ENCODE data around the gene MED16. TPM values are rescaled to one million over a fixed set of nuclear protein-coding genes. Genes with fewer than 3 reads are reported as not detected.
A peak's percentile ranks its signal among the peaks of the same experiment; 100 is the strongest.

The MED16 gene
- total and polyA plus RNA-seq, 10 of the 15 experiments (the other 5 are each of a cell fraction or from before 2014, with no cell fraction given): 0.56 to 51.1 (median 13.6) TPM

DNA sequence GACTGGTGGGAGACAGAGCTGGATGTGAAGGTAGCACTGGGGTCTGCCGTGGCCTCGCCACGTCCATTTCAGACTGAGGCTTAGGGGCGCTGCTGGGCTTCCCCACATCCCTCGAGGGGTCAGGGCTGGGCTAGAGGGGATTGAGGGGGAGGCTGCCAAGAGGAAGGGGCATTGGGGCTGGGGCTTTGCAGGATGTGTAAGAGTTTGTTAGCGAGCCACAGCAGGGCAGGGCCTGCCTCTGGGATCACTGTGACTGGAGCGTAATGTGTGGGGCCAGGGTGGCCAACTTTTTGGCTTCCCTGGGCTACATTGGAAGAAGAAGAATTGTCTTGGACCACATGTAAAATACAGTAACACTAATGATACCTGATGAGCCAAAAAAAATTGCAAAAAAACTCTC, 46.9 kb upstream of the MED16 start:
- Histone ChIP-seq H3K27ac (ENCODE audit: control insufficient read depth, insufficient read depth) (peak overlapping the region; percentile 58; the same call in 1 of the 2 replicates), H3K79me2 (ENCODE audit: control insufficient read depth, insufficient read depth, low read length) (peaks cover 64% of the 10 kb centered on the region), H3K9me3 (replicated peaks; ENCODE audit: control insufficient read depth, insufficient read depth, low read length) (peaks cover 4% of the 10 kb centered on the region), H3K4me1 (ENCODE audit: control insufficient read depth, insufficient read depth, low read length) (peaks cover 7% of the 10 kb centered on the region), H3K27me3 (replicated peaks in 1 of 2; ENCODE audit: control insufficient read depth in 2 of 2, insufficient read depth in 2 of 2, low read length in 1 of 2) (no peaks in the 10 kb centered on the region), H2AFZ (ENCODE audit: control insufficient read depth, low read depth, low read length) (no peak overlapping the region), H3K9ac (ENCODE audit: control insufficient read depth, insufficient read depth, low read length) (no peak overlapping the region), H3K4me2 (ENCODE audit: control insufficient read depth, insufficient read depth) (peak overlapping the region; percentile 79), H3K36me3 (ENCODE audit: control insufficient read depth in 2 of 2, insufficient read depth in 2 of 2, low read length in 1 of 2) (peaks cover 30 to 32% of the 10 kb centered on the region in 2 experiments), H3K4me3 (peak overlapping the region; percentile 37; the same call in 1 of the 2 replicates), H4K20me1 (ENCODE audit: control insufficient read depth, insufficient read depth) (no peaks in the 10 kb centered on the region; the same call in 1 of the 2 replicates)
- ATAC-seq (no peak), DNase-seq (ENCODE audit: low read depth, low spot score) (no peak), FAIRE-seq (no peak)
- intact Hi-C loops (cut with micrococcal nuclease; ENCODE audit: unreplicated experiment) (no loop called here), in situ Hi-C loops (cut with MboI) (no loop called here)
- 91% methylated on average over 7 of the region's 7 CpGs for WGBS (ENCODE audit: insufficient coverage, insufficient replicate concordance, low lambda C conversion rate, missing lambda C conversion rate)
- no peak for TF ChIP-seq GABPA (IDR thresholded peaks at IDR 0.05; ENCODE audit: low read depth)
- TF ChIP-seq, protein P1, sequence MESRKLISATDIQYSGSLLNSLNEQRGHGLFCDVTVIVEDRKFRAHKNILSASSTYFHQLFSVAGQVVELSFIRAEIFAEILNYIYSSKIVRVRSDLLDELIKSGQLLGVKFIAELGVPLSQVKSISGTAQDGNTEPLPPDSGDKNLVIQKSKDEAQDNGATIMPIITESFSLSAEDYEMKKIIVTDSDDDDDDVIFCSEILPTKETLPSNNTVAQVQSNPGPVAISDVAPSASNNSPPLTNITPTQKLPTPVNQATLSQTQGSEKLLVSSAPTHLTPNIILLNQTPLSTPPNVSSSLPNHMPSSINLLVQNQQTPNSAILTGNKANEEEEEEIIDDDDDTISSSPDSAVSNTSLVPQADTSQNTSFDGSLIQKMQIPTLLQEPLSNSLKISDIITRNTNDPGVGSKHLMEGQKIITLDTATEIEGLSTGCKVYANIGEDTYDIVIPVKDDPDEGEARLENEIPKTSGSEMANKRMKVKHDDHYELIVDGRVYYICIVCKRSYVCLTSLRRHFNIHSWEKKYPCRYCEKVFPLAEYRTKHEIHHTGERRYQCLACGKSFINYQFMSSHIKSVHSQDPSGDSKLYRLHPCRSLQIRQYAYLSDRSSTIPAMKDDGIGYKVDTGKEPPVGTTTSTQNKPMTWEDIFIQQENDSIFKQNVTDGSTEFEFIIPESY (IDR thresholded peaks at IDR 0.05): no peak
- TF ChIP-seq, protein P2, sequence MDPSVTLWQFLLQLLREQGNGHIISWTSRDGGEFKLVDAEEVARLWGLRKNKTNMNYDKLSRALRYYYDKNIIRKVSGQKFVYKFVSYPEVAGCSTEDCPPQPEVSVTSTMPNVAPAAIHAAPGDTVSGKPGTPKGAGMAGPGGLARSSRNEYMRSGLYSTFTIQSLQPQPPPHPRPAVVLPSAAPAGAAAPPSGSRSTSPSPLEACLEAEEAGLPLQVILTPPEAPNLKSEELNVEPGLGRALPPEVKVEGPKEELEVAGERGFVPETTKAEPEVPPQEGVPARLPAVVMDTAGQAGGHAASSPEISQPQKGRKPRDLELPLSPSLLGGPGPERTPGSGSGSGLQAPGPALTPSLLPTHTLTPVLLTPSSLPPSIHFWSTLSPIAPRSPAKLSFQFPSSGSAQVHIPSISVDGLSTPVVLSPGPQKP (IDR thresholded peaks at IDR 0.05; ENCODE audit: low read depth, low read length): no peak
- TF ChIP-seq POLR2AphosphoS2 (IDR thresholded peaks at IDR 0.05; ENCODE audit: low read depth, low read length): no peak
- TF ChIP-seq ZSCAN29 (IDR thresholded peaks at IDR 0.05): no peak
- TF ChIP-seq MXI1 (IDR thresholded peaks at IDR 0.05; ENCODE audit: low read depth, low read length): no peak
- TF ChIP-seq, protein P3, sequence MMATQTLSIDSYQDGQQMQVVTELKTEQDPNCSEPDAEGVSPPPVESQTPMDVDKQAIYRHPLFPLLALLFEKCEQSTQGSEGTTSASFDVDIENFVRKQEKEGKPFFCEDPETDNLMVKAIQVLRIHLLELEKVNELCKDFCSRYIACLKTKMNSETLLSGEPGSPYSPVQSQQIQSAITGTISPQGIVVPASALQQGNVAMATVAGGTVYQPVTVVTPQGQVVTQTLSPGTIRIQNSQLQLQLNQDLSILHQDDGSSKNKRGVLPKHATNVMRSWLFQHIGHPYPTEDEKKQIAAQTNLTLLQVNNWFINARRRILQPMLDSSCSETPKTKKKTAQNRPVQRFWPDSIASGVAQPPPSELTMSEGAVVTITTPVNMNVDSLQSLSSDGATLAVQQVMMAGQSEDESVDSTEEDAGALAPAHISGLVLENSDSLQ (IDR thresholded peaks at IDR 0.05): no peak
- no peak for TF ChIP-seq RAD21 (IDR thresholded peaks at IDR 0.05; ENCODE audit: insufficient read depth, low read depth, low read length)
- TF ChIP-seq, protein P4, sequence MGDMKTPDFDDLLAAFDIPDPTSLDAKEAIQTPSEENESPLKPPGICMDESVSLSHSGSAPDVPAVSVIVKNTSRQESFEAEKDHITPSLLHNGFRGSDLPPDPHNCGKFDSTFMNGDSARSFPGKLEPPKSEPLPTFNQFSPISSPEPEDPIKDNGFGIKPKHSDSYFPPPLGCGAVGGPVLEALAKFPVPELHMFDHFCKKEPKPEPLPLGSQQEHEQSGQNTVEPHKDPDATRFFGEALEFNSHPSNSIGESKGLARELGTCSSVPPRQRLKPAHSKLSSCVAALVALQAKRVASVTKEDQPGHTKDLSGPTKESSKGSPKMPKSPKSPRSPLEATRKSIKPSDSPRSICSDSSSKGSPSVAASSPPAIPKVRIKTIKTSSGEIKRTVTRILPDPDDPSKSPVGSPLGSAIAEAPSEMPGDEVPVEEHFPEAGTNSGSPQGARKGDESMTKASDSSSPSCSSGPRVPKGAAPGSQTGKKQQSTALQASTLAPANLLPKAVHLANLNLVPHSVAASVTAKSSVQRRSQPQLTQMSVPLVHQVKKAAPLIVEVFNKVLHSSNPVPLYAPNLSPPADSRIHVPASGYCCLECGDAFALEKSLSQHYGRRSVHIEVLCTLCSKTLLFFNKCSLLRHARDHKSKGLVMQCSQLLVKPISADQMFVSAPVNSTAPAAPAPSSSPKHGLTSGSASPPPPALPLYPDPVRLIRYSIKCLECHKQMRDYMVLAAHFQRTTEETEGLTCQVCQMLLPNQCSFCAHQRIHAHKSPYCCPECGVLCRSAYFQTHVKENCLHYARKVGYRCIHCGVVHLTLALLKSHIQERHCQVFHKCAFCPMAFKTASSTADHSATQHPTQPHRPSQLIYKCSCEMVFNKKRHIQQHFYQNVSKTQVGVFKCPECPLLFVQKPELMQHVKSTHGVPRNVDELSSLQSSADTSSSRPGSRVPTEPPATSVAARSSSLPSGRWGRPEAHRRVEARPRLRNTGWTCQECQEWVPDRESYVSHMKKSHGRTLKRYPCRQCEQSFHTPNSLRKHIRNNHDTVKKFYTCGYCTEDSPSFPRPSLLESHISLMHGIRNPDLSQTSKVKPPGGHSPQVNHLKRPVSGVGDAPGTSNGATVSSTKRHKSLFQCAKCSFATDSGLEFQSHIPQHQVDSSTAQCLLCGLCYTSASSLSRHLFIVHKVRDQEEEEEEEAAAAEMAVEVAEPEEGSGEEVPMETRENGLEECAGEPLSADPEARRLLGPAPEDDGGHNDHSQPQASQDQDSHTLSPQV (IDR thresholded peaks at IDR 0.05): no peak
- TF ChIP-seq NR2C1 (IDR thresholded peaks at IDR 0.05): no peak
- TF ChIP-seq, protein P5, sequence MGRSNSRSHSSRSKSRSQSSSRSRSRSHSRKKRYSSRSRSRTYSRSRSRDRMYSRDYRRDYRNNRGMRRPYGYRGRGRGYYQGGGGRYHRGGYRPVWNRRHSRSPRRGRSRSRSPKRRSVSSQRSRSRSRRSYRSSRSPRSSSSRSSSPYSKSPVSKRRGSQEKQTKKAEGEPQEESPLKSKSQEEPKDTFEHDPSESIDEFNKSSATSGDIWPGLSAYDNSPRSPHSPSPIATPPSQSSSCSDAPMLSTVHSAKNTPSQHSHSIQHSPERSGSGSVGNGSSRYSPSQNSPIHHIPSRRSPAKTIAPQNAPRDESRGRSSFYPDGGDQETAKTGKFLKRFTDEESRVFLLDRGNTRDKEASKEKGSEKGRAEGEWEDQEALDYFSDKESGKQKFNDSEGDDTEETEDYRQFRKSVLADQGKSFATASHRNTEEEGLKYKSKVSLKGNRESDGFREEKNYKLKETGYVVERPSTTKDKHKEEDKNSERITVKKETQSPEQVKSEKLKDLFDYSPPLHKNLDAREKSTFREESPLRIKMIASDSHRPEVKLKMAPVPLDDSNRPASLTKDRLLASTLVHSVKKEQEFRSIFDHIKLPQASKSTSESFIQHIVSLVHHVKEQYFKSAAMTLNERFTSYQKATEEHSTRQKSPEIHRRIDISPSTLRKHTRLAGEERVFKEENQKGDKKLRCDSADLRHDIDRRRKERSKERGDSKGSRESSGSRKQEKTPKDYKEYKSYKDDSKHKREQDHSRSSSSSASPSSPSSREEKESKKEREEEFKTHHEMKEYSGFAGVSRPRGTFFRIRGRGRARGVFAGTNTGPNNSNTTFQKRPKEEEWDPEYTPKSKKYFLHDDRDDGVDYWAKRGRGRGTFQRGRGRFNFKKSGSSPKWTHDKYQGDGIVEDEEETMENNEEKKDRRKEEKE (IDR thresholded peaks at IDR 0.05): no peak
- TF ChIP-seq CHD1 (IDR thresholded peaks at IDR 0.05; ENCODE audit: low read depth, low read length): no peak
- TF ChIP-seq NFYB (IDR thresholded peaks at IDR 0.05; ENCODE audit: insufficient read depth, low read depth, low read length): no peak
- ChIA-PET POLR2A (interaction anchor here (1.3 kb wide), 1 partner anchor 9 kb away, joined by 3 read pairs; no protein-coding TSS in a partner anchor), CTCF (no interaction called here), SMC1A (ENCODE audit: uncharacterized antibody, unreplicated experiment) (no interaction called here), RAD21 (ENCODE audit: unreplicated experiment) (no interaction called here)
- BruUV-seq (replicated peaks): no TSS peak
